Calu3 (cell line): ENCODE data around the gene CLSTN3. TPM values are rescaled to one million over a fixed set of nuclear protein-coding genes. Genes with fewer than 3 reads are reported as not detected.

Source experiments
- BruUV-seq: library from RNA; stranded (reverse); fragments of 400-500 nt; replicated peaks from 2 replicates; lab custom pipeline; 2021; lab: Mats Ljungman, UMichigan
- CTCF ChIA-PET: fragments of 300-600 bp; sonication (Branson Sonifier 250); formaldehyde crosslinking; loops from one replicate; lab custom pipeline; 2022; ENCODE audit warnings: antibody characterized with exemption; lab: Charles Lee
- DNase-seq: peaks from one replicate; pipeline ENCODE4 v3.0.0; 2022
- H3K27ac Mint-ChIP-seq: one replicate; pipeline ENCODE4 v1.8.0; 2022; ENCODE audit warnings: mixed read lengths; ENCODE audit not compliant: unreplicated experiment
- H3K27me3 Mint-ChIP-seq: one replicate; pipeline ENCODE4 v1.8.0; 2022; ENCODE audit warnings: mixed read lengths; ENCODE audit not compliant: unreplicated experiment
- H3K36me3 Mint-ChIP-seq: one replicate; pipeline ENCODE4 v1.8.0; 2022; ENCODE audit warnings: mild to moderate bottlenecking, moderate library complexity, mixed read lengths; ENCODE audit not compliant: insufficient read depth, unreplicated experiment
- H3K4me1 Mint-ChIP-seq: one replicate; pipeline ENCODE4 v1.8.0; 2022; ENCODE audit warnings: mild to moderate bottlenecking, low read depth, mixed read lengths; ENCODE audit not compliant: unreplicated experiment
- H3K4me3 Mint-ChIP-seq: one replicate; pipeline ENCODE4 v1.8.0; 2022; ENCODE audit warnings: mild to moderate bottlenecking, low read depth, moderate library complexity, mixed read lengths; ENCODE audit not compliant: unreplicated experiment
- H3K9me3 Mint-ChIP-seq: one replicate; pipeline ENCODE4 v1.8.0; 2022; ENCODE audit warnings: low read depth, mixed read lengths; ENCODE audit not compliant: unreplicated experiment
- CTCF ChIP-seq: fragments of 200-600 bp; IDR thresholded peaks from one replicate; pipeline ENCODE4 v1.8.0; 2022; ENCODE audit warnings: antibody characterized with exemption; ENCODE audit not compliant: unreplicated experiment
- intact Hi-C: fragments of 100-400 bp; cut with micrococcal nuclease; formaldehyde crosslinking; loops from one replicate; pipeline ENCODE4 v1.10.0; 2022; ENCODE audit not compliant: unreplicated experiment
- total RNA-seq: library from RNA; stranded (reverse); gene quantifications from 2 replicates; pipeline ENCODE4 v1.2.3, GENCODE V29; 2022

CLSTN3 gene
- total RNA-seq, 1 experiment from 2014 or later: 37.5 TPM

- no peaks in the 10 kb centered on the region for H3K4me1 Mint-ChIP-seq
- no peak overlapping the region for H3K27ac Mint-ChIP-seq
- H3K36me3 Mint-ChIP-seq: no peaks in the 10 kb centered on the region
- H3K27me3 Mint-ChIP-seq: peaks cover 31% of the 10 kb centered on the region
- CTCF ChIA-PET: no interaction called here
- TF ChIP-seq CTCF: no peak
- intact Hi-C loops: no loop called here
- no peak overlapping the region for H3K4me3 Mint-ChIP-seq
- no TSS peak for BruUV-seq
- DNase-seq: no peak
- H3K9me3 Mint-ChIP-seq: peaks cover 23% of the 10 kb centered on the region
Measured at GRCh38 chr12:7169951-7170350, 39.8 kb downstream of the CLSTN3 start.

- no peak overlapping the region for H3K4me3 Mint-ChIP-seq
- BruUV-seq: no TSS peak
- H3K9me3 Mint-ChIP-seq: peaks cover 16% of the 10 kb centered on the region
- H3K4me1 Mint-ChIP-seq: no peaks in the 10 kb centered on the region
- peaks cover 38% of the 10 kb centered on the region for H3K27me3 Mint-ChIP-seq
- CTCF ChIA-PET: no interaction called here
- no peak for DNase-seq
- no peaks in the 10 kb centered on the region for H3K36me3 Mint-ChIP-seq
- no peak overlapping the region for H3K27ac Mint-ChIP-seq
- no peak for TF ChIP-seq CTCF
- intact Hi-C loops: no loop called here
Measured at GRCh38 chr12:7171854-7172253, 41.7 kb downstream of the CLSTN3 start.

- CTCF ChIA-PET: no interaction called here
- H3K9me3 Mint-ChIP-seq: peaks cover 9% of the 10 kb centered on the region
- intact Hi-C loops: no loop called here
- H3K27me3 Mint-ChIP-seq: peaks cover 55% of the 10 kb centered on the region
- no peak overlapping the region for H3K27ac Mint-ChIP-seq
- H3K4me1 Mint-ChIP-seq: no peaks in the 10 kb centered on the region
- no peaks in the 10 kb centered on the region for H3K36me3 Mint-ChIP-seq
- BruUV-seq: no TSS peak
- H3K4me3 Mint-ChIP-seq: no peak overlapping the region
- no peak for TF ChIP-seq CTCF
- DNase-seq: no peak
Measured at GRCh38 chr12:7175493-7175892, 45.3 kb downstream of the CLSTN3 start.

GRCh38 chr12:7176595-7176994 lies 46.4 kb downstream of the CLSTN3 start:
- no TSS peak for BruUV-seq
- DNase-seq: no peak
- Mint-ChIP-seq H3K27ac (no peak overlapping the region), H3K27me3 (peaks cover 65% of the 10 kb centered on the region), H3K36me3 (no peaks in the 10 kb centered on the region), H3K9me3 (peaks cover 7% of the 10 kb centered on the region), H3K4me1 (no peaks in the 10 kb centered on the region), H3K4me3 (no peak overlapping the region)
- CTCF ChIA-PET: no interaction called here
- TF ChIP-seq CTCF: no peak
- intact Hi-C loops: no loop called here
